NCI-H524 (cell line): Measurements from ENCODE around the gene LATS2.

ENCODE experiments used
- DNase-seq, 2 experiments: peaks; one replicate each; lab custom pipeline; 2025; lab: John Stamatoyannopoulos, UW

The LATS2 gene

GRCh38 chr13:21018220-21018619, 43.2 kb downstream of the LATS2 start:
- no peak for DNase-seq

GRCh38 chr13:21016487-21016886, 44.9 kb downstream of the LATS2 start:
- peak in 1 of 2 experiments; percentile 73 for DNase-seq

- DNase-seq, result no peak
Measured at GRCh38 chr13:21015284-21015683, 46.1 kb downstream of the LATS2 start.

- no peak for DNase-seq
Measured at GRCh38 chr13:21014502-21015170, 46.8 kb downstream of the LATS2 start.

- DNase-seq, result no peak
Measured at GRCh38 chr13:21014139-21014501, 47.3 kb downstream of the LATS2 start.

GRCh38 chr13:21013682-21014038, 47.7 kb downstream of the LATS2 start:
- DNase-seq, result no peak

- DNase-seq, result peak; percentile 36 to 69
Measured at GRCh38 chr13:21012841-21013681, 48.3 kb downstream of the LATS2 start.

GRCh38 chr13:21012211-21012610, 49.2 kb downstream of the LATS2 start:
- no peak for DNase-seq

- no peak for DNase-seq
Measured at GRCh38 chr13:21011378-21011777, 50.0 kb downstream of the LATS2 start.

GRCh38 chr13:21010621-21011020, 50.8 kb downstream of the LATS2 start:
- DNase-seq, result no peak

- peak; percentile 61 to 77 for DNase-seq
Measured at GRCh38 chr13:21009036-21009435, 52.4 kb downstream of the LATS2 start.

GRCh38 chr13:21008026-21008425, 53.4 kb downstream of the LATS2 start:
- DNase-seq, result no peak

- peak in 1 of 2 experiments; percentile 55 for DNase-seq
Measured at GRCh38 chr13:21006141-21007005, 55.0 kb downstream of the LATS2 start.

- DNase-seq, result no peak
Measured at GRCh38 chr13:21005193-21005592, 56.2 kb downstream of the LATS2 start.

- DNase-seq, result no peak
Measured at GRCh38 chr13:21001471-21001870, 59.9 kb downstream of the LATS2 start.

- no peak for DNase-seq
Measured at GRCh38 chr13:21000647-21001046, 60.7 kb downstream of the LATS2 start.

GRCh38 chr13:20998649-20999415, 62.6 kb downstream of the LATS2 start:
- DNase-seq, result no peak

- no peak for DNase-seq
Measured at GRCh38 chr13:20997301-20998161, 63.9 kb downstream of the LATS2 start.

- no peak for DNase-seq
Measured at GRCh38 chr13:20995245-20995838, 66.0 kb downstream of the LATS2 start.

GRCh38 chr13:20994441-20994821, 67.0 kb downstream of the LATS2 start:
- DNase-seq, result no peak
